ENCODE measurements around the gene CD8B. TPM values are rescaled to one million over a fixed set of nuclear protein-coding genes. Genes with fewer than 3 reads are reported as not detected.

The CD8B gene
- total and polyA plus RNA-seq, 8 donors, result 0.23 to 0.92 (median 0.67) TPM; not detected in 1

DNA sequence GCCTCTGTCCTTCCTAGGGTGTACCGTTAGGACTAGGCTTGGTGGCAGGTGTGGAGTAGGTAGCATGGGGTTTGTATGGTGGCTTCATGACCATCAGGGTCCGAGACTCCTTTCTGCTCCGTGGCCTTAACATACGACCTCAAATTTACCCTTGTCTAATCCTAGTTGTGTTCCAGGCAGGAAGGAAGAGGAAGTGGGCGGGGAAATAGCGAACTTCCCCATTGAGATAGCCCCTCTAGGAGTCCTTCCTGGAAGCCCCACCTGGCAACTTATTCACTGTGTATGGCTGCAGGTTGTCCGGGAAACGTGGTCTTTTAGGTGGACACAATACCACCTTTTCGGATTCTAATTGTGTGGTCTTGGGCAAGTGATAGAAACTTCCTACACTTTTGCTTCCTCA lies 80.3 kb downstream of the CD8B start:
- intact Hi-C loops (cut with DNase I), result no loop called here
- H3K4me1 ChIP-seq, result no peaks in the 10 kb centered on the region
- no peak overlapping the region for H3K4me3 ChIP-seq
- H3K27ac ChIP-seq, result no peak overlapping the region
- no peaks in the 10 kb centered on the region for H3K36me3 ChIP-seq
- ATAC-seq, result no peak
- no peaks in the 10 kb centered on the region for H3K27me3 ChIP-seq
- TF ChIP-seq, protein P1, sequence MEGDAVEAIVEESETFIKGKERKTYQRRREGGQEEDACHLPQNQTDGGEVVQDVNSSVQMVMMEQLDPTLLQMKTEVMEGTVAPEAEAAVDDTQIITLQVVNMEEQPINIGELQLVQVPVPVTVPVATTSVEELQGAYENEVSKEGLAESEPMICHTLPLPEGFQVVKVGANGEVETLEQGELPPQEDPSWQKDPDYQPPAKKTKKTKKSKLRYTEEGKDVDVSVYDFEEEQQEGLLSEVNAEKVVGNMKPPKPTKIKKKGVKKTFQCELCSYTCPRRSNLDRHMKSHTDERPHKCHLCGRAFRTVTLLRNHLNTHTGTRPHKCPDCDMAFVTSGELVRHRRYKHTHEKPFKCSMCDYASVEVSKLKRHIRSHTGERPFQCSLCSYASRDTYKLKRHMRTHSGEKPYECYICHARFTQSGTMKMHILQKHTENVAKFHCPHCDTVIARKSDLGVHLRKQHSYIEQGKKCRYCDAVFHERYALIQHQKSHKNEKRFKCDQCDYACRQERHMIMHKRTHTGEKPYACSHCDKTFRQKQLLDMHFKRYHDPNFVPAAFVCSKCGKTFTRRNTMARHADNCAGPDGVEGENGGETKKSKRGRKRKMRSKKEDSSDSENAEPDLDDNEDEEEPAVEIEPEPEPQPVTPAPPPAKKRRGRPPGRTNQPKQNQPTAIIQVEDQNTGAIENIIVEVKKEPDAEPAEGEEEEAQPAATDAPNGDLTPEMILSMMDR (IDR thresholded peaks at IDR 0.05), result no peak
- no peak for FAIRE-seq
- no peak for DNase-seq
- 74 to 77% methylated on average over 9 of the region's 9 CpGs for WGBS, 2 donors
- no peaks in the 10 kb centered on the region for H3K9me3 ChIP-seq

DNA sequence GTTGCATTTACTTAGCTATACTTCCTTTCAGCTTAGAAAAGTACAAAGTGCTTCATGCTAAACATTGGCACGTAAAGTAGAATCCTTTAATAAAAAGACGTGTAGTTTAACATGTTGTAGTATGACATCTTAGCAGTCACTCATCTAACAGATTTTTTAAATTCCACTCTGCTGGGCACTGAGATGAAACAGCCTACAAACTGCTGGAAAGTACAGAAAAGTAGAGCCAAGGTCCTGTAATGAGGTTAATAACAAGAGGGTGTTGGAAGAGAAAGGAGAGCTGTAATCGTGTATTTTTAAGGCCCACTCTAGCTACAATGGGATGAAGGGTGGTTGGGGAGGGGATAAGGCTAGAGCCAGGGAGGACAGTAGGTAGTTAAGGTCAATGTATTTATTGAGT lies 81.7 kb downstream of the CD8B start:
- no peak for FAIRE-seq
- 54 to 62% methylated on average over 3 of the region's 3 CpGs for WGBS, 2 donors
- intact Hi-C loops (cut with DNase I), result no loop called here

DNA sequence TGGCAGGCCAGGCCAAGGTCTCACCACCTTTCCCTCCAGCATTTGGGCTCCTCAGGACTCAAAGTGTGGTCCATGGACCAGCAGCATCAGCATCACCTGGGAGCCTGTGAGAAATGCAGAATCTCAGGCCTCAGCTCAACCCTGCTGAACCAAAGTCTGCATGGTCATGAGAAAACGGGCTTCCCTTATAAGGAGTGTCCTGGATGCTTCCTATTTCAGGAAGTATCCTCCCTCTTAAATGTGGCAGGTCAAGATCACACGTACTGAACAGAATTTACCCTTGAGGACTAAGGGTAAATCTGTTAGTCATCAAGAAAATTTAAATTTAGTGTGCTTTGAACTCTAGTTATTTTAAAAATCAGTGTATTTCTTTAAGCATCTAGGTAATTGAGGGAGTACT lies 82.7 kb downstream of the CD8B start:
- H3K4me3 ChIP-seq, result no peak overlapping the region
- 68 to 72% methylated on average over 2 of the region's 2 CpGs for WGBS, 2 donors
- DNase-seq, result no peak
- TF ChIP-seq, protein P1 (IDR thresholded peaks at IDR 0.05), result no peak
- peaks cover 0 to 6% (median 3%) of the 10 kb centered on the region in 3 donors for H3K36me3 ChIP-seq
- ATAC-seq, result no peak
- H3K27me3 ChIP-seq, result no peaks in the 10 kb centered on the region
- no peaks in the 10 kb centered on the region for H3K9me3 ChIP-seq
- intact Hi-C loops (cut with DNase I), result no loop called here
- H3K27ac ChIP-seq, result no peak overlapping the region
- H3K4me1 ChIP-seq, result no peaks in the 10 kb centered on the region
- no peak for FAIRE-seq

More for the DNA sequence above, 81.7 kb downstream of the CD8B start:
- Histone ChIP-seq H3K4me3 (no peak overlapping the region), H3K4me1 (no peaks in the 10 kb centered on the region), H3K27me3 (no peaks in the 10 kb centered on the region), H3K9me3 (no peaks in the 10 kb centered on the region), H3K27ac (no peak overlapping the region), H3K36me3 (no peaks in the 10 kb centered on the region)
- no peak for ATAC-seq
- no peak for DNase-seq
- TF ChIP-seq, protein P1 (IDR thresholded peaks at IDR 0.05), result no peak

DNA sequence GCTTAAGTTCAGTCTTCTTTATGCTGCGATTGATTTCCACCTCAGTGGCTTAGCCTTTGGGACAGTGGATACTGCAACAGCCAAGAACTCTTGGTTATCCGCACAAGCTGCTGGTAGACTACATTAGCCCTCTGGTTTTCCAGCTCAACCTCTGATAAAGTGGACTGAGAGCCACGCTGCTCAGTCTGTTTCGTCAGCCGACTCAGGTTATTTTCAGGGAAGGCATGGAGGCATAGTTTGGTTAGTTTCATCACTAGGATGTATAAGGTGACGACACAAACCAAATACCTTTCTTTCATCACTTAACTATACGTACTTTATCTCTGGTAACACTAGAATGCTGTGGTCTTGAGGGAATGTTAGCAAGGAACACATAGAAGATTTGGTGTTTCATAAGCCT lies 85.2 kb downstream of the CD8B start:
- H3K4me1 ChIP-seq, result no peaks in the 10 kb centered on the region
- DNase-seq (no peak), ATAC-seq (no peak), FAIRE-seq (no peak)
- no peaks in the 10 kb centered on the region for H3K9me3 ChIP-seq
- H3K4me3 ChIP-seq, result no peak overlapping the region
- intact Hi-C loops (cut with DNase I), result no loop called here
- TF ChIP-seq, protein P1 (IDR thresholded peaks at IDR 0.05), result no peak
- peaks cover 0 to 16% (median 15%) of the 10 kb centered on the region in 3 donors for H3K36me3 ChIP-seq
- no peak overlapping the region for H3K27ac ChIP-seq
- WGBS, 2 donors, result 95% methylated on average over 7 of the region's 7 CpGs
- H3K27me3 ChIP-seq, result no peaks in the 10 kb centered on the region

DNA sequence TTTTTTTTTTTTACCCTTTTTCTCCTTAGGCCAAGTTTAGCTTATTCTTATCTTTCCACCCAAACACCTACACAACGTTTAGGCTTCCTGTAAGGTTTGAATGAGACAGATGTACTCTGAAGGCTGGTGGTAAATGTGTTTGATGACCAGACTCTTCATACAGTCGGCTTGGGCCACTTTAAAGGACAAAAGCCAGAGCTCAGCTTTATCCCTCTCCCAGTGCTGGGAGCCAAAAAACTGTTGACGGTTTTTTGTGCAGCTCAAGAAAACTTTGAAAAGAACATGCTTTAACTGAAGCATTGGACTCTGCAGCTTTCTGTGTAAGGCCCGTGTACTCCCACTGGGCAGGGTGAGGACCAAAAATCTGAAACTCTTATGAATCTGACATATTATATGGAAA lies 86.3 kb downstream of the CD8B start:
- no peak for FAIRE-seq
- Histone ChIP-seq H3K4me1 (no peaks in the 10 kb centered on the region), H3K27ac (no peak overlapping the region), H3K36me3 (peaks cover 0 to 28% (median 15%) of the 10 kb centered on the region in 3 donors), H3K9me3 (no peaks in the 10 kb centered on the region), H3K27me3 (no peaks in the 10 kb centered on the region), H3K4me3 (no peak overlapping the region)
- intact Hi-C loops (cut with DNase I), result no loop called here
- 49 to 53% methylated on average over 4 of the region's 4 CpGs for WGBS, 2 donors
- TF ChIP-seq, protein P1 (IDR thresholded peaks at IDR 0.05), result no peak
- no peak for DNase-seq
- ATAC-seq, result no peak

Measured in pancreas (tissue), 10 donors.